ENCODE results near the gene TPP1.

The TPP1 gene

DNA sequence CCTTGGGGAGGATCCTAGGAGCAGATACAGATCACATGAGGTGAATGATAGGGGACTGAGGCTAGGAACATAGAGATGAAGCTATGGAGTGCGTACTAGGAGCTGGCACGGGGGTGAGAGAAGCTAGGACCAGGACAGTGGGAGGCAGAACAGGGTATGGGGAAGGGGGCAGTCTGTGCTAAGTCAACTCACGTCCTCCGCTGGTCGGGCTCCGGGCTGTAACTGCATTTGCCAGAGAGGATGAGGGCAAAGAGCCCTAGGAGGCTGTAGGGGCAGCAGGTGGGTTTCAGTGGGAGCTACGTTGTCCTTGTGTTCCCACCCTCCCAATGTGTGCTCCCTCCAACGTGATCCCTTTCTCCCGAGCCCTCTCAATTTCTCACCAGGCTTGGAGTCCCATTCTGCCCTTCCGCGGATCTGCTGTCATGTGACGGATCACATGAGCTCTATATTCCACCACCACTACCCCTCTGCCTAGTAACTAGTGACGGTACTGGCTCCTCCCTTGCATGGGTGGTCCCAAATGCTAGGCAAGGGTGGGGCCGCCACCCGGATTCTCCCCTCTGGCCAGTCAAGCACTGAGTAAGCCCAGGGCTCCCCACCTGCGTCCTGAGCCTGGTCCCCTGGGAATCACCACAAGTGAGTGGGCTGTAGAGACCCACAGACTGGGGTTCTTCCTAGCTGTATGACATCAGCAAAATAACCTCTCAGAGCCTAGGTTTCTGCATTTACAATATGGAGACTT lies at the start of gene TPP1:
Gene TPP1 (minus strand): TSS at position 419 of the 742 bp plus-strand sequence. CDS start 22 bp downstream, at position 397.
- DNase-seq: peak; percentile 76

DNA sequence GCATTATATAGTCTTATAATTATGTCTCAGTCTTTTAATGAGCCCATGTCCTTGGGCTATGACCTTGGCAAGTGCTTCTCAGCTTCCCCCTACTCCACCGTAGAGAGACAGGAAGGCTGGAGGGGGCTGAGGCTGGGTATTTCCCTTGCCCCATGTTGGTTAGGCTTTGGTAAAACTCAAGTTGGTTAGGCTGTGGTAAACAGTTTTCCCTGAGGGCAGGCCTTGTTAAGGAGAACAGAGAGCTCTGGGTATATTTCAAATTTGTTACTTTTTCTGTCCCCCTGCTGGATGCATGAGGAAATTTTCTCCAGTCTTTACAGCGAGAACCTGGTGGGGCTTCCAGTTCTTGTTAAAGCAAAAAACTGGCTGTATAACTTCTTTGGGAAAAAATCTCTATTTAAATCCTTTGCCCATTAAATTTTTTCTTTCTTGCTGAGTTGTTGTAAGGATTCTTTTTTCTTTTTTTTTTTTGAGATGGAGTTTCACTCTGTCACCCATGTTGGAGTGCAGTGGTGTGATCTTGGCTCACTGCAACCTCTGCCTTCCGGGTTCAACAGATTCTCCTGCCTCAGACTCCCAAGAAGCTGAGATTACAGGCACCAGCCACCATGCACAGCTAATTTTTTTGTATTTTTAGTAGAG lies 48.6 kb upstream of the TPP1 start:
- no peak for DNase-seq

DNA sequence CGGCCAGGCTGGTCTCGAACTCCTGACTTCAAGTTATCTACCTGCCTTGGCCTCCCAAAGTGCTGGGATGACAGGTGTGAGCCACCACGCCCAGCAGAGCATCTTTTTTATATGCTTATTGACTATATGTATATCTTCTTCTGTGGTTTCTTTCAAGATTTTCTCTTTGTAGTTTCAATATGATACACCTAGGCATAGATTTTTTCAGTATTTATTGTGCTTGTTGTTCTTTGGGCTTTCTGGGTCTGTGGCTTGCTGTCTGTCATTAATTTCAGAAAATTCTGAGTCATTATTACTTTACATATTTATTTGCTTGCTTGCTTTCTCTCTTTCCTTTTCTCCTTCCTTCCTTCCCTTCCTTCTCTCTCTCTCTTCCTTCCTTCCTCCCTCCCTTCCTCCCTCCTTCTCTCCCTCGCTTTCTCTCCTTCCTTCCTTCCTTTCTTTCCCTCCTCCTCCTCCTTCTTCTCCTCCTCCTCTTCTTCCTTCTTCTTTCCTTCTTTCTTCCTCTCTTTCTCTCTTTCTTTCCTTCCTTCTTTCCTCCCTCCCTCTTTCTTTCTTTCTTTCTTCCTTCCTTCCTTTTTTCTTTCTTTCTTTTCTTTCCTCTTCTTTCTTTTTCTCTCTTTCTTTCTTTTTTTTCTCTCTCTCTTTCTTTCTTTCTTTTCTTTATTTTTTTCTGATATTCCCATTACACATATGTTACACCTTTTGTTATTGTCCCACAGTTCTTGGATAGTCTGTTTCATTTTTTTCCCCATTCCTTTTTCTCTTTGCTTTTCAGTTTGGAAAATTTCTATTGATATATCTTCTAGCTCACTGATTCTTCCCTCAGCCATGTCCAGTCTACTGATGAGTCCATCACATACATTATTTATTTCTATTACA lies 47.3 kb upstream of the TPP1 start:
- DNase-seq: no peak

DNA sequence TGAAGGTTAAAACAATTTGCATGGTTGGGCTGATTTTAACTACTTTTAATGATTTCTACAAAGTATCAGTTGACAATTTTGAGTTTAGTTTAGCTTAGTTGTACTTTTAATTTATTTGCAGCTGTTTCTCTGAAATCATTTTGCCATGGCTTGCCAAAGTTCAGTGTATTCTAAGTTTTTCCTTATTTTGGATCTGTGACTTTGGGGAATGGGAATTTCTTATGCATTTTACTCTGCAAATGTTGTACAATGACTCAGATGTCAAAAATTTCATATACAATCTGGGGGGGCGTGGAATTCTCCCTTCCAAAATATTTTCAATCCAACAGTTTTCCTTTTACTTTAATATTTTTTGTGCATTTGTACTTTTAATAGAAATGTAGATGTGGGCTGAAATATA lies 45.3 kb upstream of the TPP1 start:
- no peak for DNase-seq

DNA sequence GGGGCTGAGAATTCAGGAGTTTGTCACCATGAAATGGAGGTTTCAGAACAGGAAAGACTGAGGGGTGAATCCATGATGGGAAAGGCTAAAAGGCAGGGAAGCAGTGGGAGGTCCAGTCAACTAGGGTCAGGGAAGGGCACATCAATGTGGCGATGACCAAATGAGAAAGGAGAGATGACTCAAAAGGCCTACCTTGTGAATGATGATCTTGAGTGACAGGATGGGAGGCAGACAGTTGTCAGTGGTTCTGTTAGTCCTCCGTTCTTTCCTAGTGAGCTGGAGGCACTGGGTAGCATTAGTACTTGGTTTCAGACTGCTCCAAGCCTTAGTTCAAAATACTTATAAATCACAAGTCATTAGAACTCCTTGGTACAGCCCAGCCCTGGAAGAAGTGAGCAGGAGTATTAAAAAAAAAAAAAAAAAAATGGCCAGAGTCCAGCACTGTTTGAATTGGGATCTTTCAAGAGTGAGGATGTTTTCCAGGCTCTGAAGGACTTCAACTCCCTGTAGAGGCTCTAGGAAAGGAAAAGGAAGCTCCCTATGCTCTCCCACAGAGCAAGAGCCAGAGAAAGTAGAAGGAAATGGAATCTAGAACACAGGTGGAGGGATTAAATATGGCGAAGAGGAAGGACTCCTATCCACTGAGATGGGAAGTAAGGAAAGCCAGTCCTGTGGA lies 44.7 kb upstream of the TPP1 start:
- no peak for DNase-seq

DNA sequence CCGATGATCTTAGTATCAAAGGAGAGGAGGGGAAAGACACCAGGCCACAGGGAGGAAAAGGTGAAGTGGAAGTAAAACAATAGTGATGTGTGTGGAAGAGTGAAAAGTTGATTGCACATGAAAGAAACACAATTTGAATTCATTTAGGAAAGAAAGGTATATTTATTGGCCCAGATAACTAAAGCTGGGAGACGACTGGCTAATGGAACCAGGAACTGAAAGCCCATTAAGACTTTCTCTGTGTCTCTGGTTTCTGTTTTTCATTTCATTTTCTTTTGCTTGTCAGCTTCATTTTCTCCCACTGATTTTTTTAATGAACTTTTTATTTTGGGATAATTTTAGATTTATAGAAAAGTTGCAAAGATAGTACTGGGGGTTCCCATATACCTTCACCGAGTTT lies 41.5 kb upstream of the TPP1 start:
- DNase-seq: no peak

DNA sequence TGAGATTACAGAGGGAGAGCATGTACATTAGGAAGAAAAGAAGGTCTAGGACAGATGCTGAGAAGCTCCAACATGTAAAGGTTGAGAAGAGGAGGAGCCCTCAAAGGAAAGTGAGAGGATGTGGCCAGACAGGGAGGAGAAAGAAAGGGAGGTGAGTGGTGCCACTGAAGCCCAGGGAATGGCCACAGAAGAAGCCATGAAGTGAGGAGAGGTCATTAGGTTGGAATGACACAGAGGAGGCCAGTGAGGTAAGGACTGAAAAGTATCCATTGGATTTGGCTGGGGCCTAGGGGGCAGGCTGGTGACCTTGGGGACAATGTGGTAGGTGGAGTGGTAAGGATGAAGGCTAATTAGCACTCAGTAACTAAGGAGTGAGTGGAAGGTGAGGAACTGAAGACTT lies 39.4 kb upstream of the TPP1 start:
- DNase-seq: no peak

DNA sequence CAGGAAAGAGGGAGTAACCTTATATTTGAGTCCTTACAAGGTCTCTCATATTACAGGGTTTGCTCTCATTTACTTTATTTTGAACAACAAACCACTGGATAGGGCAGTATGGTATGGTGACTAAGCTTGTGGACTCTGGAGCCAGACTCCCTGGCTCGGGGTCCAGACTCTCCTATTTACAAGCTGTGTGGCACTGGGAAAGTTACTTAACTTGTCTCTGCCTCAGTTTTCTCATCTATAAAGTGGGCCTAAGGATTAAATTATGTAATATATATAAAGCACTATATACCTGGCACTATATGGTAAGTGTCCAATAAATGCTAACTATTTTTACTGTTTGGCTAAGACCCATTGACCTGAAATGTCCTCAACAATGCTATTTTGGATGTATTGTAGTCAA lies 38.1 kb upstream of the TPP1 start:
- DNase-seq: no peak

DNA sequence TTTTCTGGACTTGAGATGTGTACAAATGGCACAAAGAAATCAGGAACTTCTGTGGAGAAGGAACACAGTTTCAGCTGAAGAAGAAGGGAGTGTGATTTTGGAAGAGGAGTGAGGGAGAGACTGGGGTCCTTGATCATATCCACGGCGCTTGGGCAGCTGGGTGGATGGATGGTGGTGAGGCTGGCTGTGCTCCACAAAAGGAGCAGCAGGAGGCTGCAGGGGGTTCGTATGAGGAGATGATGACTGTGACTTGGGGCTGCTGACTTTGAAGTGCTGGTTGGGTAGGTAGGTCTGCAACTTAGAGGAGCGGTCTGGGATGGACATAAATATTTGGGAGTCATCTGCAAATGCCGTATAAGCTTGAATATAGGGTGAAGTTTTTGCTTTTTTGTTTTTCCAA lies 37.7 kb upstream of the TPP1 start:
- no peak for DNase-seq

DNA sequence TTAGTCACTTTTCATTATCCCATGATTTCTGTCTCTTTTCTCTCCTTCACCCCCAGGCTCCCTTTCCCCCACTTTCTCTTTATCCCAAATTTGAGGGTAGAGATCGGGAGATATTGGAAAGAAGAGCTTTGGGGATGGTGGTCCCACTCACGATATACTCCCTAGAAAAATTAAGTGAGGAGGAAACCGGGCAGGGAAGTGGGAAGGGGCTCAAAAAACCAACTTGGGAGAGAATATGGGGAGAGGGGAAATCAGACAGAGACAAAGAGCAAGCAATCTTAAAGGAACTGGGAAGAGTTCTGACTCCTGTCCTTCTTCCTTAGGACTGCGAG lies 37.3 kb upstream of the TPP1 start:
- DNase-seq: no peak

DNA sequence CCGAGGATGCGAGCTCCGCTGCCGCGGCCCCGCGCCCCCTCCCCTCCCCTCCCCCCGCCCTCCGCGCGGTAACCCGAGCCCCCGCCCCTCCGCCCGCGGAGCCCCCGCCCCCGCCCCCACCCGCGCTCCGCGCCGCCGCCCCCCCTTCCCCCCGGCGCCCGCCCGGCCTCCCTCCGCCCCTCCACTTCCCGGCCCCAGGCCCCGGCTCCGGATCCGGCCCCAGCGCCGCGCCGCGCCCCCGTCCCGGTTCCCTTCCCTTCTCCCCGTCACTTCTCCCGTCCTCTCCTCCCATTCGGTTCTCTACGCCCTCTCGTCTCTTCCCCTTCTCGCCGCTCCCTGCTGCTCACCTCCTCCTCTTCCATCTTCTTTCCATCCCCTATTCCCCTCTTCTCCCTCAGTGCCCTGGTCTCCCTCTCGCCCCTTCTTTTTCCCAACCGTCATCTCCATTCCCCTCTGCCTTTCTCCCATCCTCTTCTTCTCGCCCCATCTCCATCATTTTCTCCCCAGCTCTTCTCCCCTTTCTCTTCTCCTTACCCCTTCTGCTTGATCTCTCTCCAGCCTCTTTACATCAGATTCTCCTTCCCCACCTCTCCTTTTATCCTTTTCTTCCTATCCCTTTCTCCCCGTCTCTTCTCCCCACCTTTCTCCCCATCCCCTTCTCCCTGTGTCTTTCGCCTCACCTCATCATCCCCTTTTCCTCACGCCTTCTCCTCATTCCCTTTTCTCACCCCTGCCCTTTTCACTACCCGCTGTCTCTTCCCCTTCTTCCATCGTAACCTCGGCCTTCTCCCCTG lies 36.8 kb upstream of the TPP1 start, which contains the start of gene DCHS1:
Gene DCHS1 (minus strand): TSS at position 20 of the 794 bp plus-strand sequence. CDS start 14,196 bp downstream, outside the sequence.
- DNase-seq: peak; percentile 11

DNA sequence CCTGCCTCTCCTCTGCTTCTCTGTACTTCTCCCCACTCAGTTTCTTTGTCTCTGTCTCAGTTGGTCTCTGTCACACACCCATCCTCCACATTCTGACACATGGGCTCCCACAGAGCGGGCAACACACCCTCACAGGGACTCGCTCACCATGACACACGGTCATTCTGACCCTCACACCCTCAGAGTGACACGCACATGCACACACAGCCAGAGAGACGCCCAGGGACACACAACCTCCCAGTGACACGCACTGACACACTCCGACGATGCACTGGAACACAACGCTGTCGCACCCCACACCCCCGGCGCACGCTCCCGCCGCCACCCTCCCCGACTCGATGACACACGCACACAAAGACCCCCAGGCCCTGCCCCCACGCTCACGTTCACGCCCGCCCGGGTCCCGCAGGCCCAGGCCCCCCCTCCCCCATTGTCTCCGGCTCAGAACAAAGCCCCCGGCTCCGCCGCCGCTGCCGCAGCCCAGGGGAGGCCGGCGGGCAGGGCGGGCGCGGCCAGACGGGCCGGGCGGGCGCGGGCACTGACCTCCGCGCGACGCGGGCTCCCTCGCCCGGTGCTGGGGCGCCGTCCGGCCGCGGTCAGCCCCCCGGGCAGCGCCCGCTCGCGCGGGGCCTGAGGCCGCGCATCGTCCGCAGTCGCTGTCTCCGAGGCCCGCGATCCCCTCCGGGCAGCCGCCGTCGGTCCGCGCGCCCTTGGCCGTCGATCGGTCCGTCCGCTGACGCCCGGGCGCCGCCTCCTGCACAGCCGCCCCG lies 36.0 kb upstream of the TPP1 start:
- DNase-seq: no peak

DNA sequence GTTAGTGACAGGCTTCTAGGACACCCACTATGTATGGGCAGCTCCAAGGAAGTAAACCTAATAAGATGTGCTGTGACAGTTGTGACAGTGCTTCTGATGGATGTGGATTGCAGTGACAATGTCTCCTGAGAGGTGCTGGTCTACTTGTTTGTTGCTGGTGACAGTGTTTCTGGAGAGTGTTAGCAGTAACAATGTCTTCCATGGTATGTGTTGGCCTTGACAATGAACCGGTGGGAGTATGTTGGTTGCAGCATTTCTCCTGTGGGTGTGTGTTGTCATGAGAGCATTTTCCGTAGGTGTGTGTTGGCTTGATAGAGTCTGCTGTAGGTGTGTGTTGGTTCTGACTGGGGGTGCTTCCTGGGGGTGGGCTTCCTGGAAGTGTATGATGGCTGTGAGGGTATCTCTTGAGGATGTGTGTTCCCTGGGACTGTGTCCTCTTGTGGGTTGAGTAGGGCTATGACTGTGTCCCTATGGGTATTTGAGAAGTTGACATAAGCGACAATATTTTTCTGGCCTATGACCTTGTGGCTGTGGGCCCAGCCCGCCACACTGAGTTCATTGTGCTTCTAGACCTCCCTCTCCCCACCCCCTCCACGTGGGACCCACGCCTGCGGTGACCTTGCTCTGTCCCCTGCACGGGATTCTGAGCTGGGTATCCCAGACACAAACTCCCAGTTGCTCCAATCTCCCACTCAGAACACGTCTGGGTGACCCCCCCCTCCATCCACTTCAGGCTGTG lies 35.2 kb upstream of the TPP1 start:
- DNase-seq: no peak

DNA sequence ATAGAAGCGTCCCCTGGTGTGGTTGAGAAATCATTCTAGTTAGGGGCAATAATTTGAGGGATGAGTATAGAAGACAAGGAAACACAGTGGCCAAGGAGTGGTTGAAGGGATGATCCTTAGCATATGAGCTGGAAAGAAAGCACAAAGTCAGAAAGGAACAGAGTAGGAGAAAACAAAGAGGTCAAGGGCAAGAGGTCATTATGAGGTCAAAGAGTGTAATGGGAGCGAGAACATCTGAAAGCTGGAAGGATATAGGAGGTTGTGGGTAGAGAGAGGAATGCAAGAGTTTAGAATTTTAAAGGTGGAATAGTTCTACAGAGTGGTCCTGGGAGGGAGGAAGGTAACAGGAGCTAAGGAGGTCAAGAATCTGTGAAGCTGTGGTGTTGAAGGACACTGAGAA lies 34.4 kb upstream of the TPP1 start:
- no peak for DNase-seq

DNA sequence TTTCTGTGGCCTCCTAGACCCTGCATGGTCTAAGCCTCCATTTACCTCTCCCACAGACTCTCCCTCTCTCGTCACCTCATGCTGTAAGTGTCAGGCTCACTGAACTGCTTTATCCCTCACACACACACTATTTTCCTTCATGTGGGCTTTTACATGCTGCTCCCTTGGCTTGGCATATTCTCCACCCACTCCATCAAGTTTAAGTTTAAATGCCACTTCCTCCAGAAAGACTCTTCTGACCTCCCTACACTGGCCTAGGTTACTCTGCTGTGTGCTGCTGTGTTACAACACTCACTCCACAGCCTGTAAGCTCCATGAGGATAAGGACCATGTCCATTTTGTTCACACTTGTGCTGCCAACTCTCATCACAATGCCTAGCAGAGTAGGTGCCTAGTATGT lies 33.9 kb upstream of the TPP1 start:
- DNase-seq: no peak

DNA sequence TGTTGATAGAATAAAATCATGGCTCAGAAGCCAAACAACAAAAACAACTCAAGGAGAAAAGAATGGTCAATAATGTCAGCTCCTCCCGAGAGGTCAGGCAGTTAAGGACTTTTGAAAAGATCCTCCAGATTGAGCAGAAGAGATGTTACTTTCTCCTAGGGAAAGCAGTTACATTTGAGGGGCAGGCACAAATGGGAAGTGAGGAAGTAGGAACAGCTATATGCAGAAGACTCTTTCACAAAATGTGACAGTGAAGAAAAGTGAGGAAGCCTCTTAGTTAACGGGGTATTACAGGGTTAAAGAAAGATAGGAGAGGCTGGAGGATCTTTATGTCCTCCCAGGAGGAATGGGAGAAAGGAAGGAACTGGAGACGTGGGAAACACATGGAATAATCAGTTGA lies 33.0 kb upstream of the TPP1 start:
- no peak for DNase-seq

DNA sequence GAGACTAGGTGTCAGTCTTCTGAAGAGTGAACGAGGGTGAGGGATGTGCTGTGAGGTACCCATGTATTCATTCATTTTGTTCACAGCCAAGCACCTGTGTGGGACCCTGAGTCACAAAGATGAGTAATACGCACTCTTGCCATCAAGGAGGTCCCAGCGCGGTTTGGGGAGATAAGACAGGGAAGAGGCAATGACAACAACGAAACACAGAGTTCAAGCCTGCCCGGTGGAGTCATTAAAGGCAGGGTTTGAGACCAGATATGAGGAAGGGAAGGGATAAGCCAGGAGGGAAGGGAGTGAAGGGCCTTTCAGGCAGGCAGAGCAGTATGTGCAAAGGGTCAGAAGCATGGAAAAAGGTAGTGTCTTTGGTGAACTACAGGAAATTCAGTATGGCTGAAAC lies 31.8 kb upstream of the TPP1 start:
- no peak for DNase-seq

DNA sequence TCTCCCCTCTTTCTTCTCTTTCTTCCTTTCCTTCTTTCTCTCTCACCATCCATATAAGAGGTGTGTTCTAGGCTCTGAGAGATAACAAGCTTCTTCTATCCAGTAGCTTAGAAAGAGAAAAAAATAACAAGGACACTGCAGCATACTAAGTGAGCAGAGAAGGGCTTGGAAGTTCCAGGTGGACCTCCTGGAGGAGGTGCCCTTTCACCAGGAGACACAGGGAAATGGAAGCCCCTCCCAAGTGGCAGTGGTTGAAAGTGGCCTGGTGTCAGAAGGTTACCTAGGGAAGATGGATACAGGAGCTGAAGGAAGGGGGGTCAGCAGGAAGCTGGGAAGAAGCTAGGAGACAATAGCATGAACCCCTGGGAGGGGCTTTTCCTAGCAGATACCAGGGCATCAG lies 30.9 kb upstream of the TPP1 start:
- DNase-seq: no peak

DNA sequence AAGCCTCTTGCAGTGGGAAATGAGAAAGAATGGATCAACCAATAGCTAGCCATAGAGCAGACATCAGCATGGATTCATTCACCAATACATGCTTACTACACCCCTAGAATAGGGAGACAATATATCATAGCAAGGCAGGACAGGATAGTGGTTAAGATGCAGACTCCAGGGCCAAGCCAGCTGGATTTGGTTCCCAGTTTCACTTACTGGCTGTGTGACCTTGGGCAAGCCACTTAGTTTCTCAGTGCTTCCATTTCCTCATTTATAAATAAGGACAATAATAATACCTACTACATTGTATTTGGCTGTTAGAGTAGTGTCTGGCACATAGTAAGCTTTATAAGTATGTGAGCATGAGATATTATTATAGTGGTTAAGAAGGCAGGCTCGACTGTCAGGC lies 29.3 kb upstream of the TPP1 start:
- no peak for DNase-seq

DNA sequence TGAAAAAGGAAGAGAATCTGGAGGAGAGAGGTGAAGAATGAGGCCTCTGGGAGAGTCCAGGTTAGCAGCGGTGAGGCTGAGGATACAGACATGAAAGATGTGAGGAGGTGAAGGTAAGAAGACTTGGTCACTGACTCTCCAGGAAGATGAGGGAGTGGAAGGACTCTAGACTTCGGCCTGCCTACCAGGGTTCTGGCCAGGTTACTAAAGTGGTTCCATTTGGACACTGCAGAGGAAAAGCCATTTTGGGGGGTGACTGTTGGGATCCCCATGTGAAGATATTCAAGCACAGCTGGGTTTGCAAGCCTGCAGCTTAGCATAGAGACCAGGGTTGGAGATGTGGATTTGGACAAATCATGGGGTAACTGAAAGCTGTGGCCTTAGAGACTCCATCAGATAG lies 28.6 kb upstream of the TPP1 start:
- DNase-seq: no peak
